H1 (cell line): ENCODE data around the gene ESCO1. TPM values are rescaled to one million over a fixed set of nuclear protein-coding genes. Genes with fewer than 3 reads are reported as not detected.

Experiments used
- BACH1 ChIP-seq: IDR thresholded peaks from 2 replicates; pipeline ENCODE4 v1.6.1; 2012; ENCODE audit warnings: low read length, improper control_type of control experiment
- HDAC6 ChIP-seq: IDR thresholded peaks from one replicate; pipeline ENCODE4 v1.7.1; 2012; ENCODE audit warnings: low read depth, mild to moderate bottlenecking, inconsistent platforms, low read length, moderate library complexity
- JUN ChIP-seq: IDR thresholded peaks from 2 replicates; pipeline ENCODE4 v1.6.1; 2011; ENCODE audit warnings: low read depth, mild to moderate bottlenecking, improper control_type of control experiment, low read length
- JUND ChIP-seq: IDR thresholded peaks from 2 replicates; pipeline ENCODE4 v1.6.1; 2011; ENCODE audit warnings: mild to moderate bottlenecking, improper control_type of control experiment, low read length
- RAD21 ChIP-seq, 2 experiments: IDR thresholded peaks in 1 of 2; conservative IDR thresholded peaks in 1 of 2; 2 replicates each; pipeline ENCODE4 v1.6.1; 2011; ENCODE audit warnings: low read depth in 2 of 2, low read length in 2 of 2, improper control_type of control experiment in 1 of 2, inconsistent platforms in 1 of 2, mild to moderate bottlenecking in 1 of 2, moderate library complexity in 1 of 2
- RNF2 ChIP-seq: fragments of 200-900, 300-1000 bp; sonication (generic); IDR thresholded peaks from 2 replicates; pipeline ENCODE4 v1.7.1; 2016; ENCODE audit warnings: borderline replicate concordance, low read depth, mild to moderate bottlenecking, antibody characterized with exemption, low read length; ENCODE audit not compliant: poor library complexity, severe bottlenecking; ENCODE audit errors: missing control alignments
- TCF12 ChIP-seq: IDR thresholded peaks from 2 replicates; pipeline ENCODE4 v1.6.1; 2011; ENCODE audit warnings: low read depth, mild to moderate bottlenecking, low read length
- polyA plus RNA-seq, 7 experiments: library from polyadenylated mRNA; depleted of rRNA in 3 of 7; stranded (reverse) in 5 of 7; unstranded in 2 of 7; fragments of >200 nt in 5 of 7; fragments of 200-250 nt in 2 of 7; gene quantifications; 1 replicate in 5 of 7; 2 replicates in 1 of 7; 4 replicates in 1 of 7; pipeline versions ENCODE4 v1.2.1 to v1.2.3, GENCODE V29; 2011 to 2013; ENCODE audit warnings: missing spikeins in 2 of 7, mixed read lengths in 2 of 7
- total RNA-seq: library from RNA; stranded (reverse); fragmentation: NEBNext Ultra II Directional; extraction: Animal tissue kit (Norgen Biotek cat#: 25700); gene quantifications from 2 replicates; pipeline ENCODE4 v1.2.1, GENCODE V29; 2021
- TF ChIP-seq, protein P1 (sequence below): fragments of 300-600 bp; sonication (generic); IDR thresholded peaks from 2 replicates; pipeline ENCODE4 v1.7.1; 2012; ENCODE audit warnings: low read length, moderate library complexity, mild to moderate bottlenecking, inconsistent platforms; ENCODE audit not compliant: insufficient replicate concordance
- TF ChIP-seq, protein P2 (sequence below): IDR thresholded peaks from 2 replicates; pipeline ENCODE4 v1.6.1; 2012; ENCODE audit warnings: inconsistent platforms

Gene ESCO1
- total and polyA plus RNA-seq, 2 of the 8 experiments (the other 6 are each of a cell fraction or from before 2014, with no cell fraction given): 5.8 to 48.3 TPM

DNA sequence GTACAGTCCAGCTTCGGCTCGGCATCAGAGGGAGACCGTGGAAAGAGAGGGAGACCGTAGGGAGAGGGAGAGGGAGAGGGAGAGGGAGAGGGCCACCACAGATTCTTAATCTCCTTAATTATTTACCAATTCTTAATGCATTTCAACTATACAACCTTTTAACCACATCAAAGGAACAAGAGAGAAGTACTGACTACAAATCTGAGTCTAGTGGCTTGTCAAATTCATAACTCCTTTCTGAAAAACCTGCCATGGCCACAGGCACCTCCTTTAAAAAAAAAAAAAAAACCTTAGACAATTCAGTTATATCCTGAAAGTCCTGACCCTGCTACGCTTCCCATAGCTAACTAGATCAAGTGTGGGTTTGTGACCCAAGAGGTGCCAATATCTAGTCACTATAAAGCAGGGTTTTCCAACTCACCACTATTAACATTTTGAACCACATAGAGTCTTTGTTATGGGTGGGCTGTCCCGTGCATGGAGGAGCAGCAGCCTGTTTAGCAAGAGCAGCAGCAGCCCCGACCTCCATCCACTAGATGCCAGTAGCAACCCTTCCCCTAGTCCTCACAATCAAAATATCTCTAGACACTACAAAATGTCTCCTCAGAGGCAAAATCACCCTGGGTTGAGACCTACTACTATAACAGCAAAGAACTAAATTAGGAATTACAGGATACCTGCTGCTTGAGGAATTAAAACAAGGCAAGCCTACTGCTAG is 6.8 kb downstream of the ESCO1 start (continued):
- TF ChIP-seq, protein P1, sequence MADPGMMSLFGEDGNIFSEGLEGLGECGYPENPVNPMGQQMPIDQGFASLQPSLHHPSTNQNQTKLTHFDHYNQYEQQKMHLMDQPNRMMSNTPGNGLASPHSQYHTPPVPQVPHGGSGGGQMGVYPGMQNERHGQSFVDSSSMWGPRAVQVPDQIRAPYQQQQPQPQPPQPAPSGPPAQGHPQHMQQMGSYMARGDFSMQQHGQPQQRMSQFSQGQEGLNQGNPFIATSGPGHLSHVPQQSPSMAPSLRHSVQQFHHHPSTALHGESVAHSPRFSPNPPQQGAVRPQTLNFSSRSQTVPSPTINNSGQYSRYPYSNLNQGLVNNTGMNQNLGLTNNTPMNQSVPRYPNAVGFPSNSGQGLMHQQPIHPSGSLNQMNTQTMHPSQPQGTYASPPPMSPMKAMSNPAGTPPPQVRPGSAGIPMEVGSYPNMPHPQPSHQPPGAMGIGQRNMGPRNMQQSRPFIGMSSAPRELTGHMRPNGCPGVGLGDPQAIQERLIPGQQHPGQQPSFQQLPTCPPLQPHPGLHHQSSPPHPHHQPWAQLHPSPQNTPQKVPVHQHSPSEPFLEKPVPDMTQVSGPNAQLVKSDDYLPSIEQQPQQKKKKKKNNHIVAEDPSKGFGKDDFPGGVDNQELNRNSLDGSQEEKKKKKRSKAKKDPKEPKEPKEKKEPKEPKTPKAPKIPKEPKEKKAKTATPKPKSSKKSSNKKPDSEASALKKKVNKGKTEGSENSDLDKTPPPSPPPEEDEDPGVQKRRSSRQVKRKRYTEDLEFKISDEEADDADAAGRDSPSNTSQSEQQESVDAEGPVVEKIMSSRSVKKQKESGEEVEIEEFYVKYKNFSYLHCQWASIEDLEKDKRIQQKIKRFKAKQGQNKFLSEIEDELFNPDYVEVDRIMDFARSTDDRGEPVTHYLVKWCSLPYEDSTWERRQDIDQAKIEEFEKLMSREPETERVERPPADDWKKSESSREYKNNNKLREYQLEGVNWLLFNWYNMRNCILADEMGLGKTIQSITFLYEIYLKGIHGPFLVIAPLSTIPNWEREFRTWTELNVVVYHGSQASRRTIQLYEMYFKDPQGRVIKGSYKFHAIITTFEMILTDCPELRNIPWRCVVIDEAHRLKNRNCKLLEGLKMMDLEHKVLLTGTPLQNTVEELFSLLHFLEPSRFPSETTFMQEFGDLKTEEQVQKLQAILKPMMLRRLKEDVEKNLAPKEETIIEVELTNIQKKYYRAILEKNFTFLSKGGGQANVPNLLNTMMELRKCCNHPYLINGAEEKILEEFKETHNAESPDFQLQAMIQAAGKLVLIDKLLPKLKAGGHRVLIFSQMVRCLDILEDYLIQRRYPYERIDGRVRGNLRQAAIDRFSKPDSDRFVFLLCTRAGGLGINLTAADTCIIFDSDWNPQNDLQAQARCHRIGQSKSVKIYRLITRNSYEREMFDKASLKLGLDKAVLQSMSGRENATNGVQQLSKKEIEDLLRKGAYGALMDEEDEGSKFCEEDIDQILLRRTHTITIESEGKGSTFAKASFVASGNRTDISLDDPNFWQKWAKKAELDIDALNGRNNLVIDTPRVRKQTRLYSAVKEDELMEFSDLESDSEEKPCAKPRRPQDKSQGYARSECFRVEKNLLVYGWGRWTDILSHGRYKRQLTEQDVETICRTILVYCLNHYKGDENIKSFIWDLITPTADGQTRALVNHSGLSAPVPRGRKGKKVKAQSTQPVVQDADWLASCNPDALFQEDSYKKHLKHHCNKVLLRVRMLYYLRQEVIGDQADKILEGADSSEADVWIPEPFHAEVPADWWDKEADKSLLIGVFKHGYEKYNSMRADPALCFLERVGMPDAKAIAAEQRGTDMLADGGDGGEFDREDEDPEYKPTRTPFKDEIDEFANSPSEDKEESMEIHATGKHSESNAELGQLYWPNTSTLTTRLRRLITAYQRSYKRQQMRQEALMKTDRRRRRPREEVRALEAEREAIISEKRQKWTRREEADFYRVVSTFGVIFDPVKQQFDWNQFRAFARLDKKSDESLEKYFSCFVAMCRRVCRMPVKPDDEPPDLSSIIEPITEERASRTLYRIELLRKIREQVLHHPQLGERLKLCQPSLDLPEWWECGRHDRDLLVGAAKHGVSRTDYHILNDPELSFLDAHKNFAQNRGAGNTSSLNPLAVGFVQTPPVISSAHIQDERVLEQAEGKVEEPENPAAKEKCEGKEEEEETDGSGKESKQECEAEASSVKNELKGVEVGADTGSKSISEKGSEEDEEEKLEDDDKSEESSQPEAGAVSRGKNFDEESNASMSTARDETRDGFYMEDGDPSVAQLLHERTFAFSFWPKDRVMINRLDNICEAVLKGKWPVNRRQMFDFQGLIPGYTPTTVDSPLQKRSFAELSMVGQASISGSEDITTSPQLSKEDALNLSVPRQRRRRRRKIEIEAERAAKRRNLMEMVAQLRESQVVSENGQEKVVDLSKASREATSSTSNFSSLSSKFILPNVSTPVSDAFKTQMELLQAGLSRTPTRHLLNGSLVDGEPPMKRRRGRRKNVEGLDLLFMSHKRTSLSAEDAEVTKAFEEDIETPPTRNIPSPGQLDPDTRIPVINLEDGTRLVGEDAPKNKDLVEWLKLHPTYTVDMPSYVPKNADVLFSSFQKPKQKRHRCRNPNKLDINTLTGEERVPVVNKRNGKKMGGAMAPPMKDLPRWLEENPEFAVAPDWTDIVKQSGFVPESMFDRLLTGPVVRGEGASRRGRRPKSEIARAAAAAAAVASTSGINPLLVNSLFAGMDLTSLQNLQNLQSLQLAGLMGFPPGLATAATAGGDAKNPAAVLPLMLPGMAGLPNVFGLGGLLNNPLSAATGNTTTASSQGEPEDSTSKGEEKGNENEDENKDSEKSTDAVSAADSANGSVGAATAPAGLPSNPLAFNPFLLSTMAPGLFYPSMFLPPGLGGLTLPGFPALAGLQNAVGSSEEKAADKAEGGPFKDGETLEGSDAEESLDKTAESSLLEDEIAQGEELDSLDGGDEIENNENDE: no peak
- TF ChIP-seq, protein P2, sequence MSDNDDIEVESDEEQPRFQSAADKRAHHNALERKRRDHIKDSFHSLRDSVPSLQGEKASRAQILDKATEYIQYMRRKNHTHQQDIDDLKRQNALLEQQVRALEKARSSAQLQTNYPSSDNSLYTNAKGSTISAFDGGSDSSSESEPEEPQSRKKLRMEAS: no peak
- TF ChIP-seq RNF2 (no peak), HDAC6 (no peak), JUN (no peak), RAD21 (IDR thresholded peaks at IDR 0.05 in 1 of 2, conservative IDR thresholded peaks at IDR 0.05 in 1 of 2; ENCODE audit: low read depth in 2 of 2, low read length in 2 of 2) (no peak; a peak in 1 of 4 replicates), BACH1 (no peak), TCF12 (no peak), JUND (no peak)
- TF ChIP-seq, all 59 proteins: peak for 0
